ENCODE results near the gene BOC. TPM values are rescaled to one million over a fixed set of nuclear protein-coding genes. Genes with fewer than 3 reads are reported as not detected.

BOC gene
- total and polyA plus RNA-seq, 10 of the 15 experiments (the other 5 are each of a cell fraction or from before 2014, with no cell fraction given): 0.18 TPM; not detected in 9

- in situ Hi-C loops (cut with MboI) (no loop called here), intact Hi-C loops (cut with micrococcal nuclease; ENCODE audit: unreplicated experiment) (no loop called here)
- ChIA-PET SMC1A (ENCODE audit: uncharacterized antibody, unreplicated experiment) (no interaction called here), CTCF (no interaction called here), RAD21 (ENCODE audit: unreplicated experiment) (no interaction called here), POLR2A (no interaction called here)
- no peaks in the 10 kb centered on the region for H3K4me1 ChIP-seq (ENCODE audit: control insufficient read depth, insufficient read depth, low read length)
- no peak overlapping the region for H2AFZ ChIP-seq (ENCODE audit: control insufficient read depth, low read depth, low read length)
- no TSS peak for BruUV-seq (replicated peaks)
- DNase-seq (ENCODE audit: low read depth, low spot score) (no peak), ATAC-seq (no peak), FAIRE-seq (no peak)
- no peaks in the 10 kb centered on the region for H3K79me2 ChIP-seq (ENCODE audit: control insufficient read depth, insufficient read depth, low read length)
- H3K27me3 ChIP-seq (replicated peaks in 1 of 2; ENCODE audit: control insufficient read depth in 2 of 2, insufficient read depth in 2 of 2, low read length in 1 of 2): peaks cover 12 to 26% of the 10 kb centered on the region in 2 experiments
- no peak overlapping the region for H3K9ac ChIP-seq (ENCODE audit: control insufficient read depth, insufficient read depth, low read length)
- H3K36me3 ChIP-seq (ENCODE audit: control insufficient read depth in 2 of 2, insufficient read depth in 2 of 2, low read length in 1 of 2): no peaks in the 10 kb centered on the region
- H3K27ac ChIP-seq (ENCODE audit: control insufficient read depth, insufficient read depth): no peak overlapping the region
- TF ChIP-seq SP1 (IDR thresholded peaks at IDR 0.05; ENCODE audit: low read depth, low read length): no peak
- no peak for TF ChIP-seq CEBPZ (IDR thresholded peaks at IDR 0.05; ENCODE audit: low read depth, low read length)
- TF ChIP-seq SUZ12 (IDR thresholded peaks at IDR 0.05; ENCODE audit: unreplicated experiment): peak; percentile 64
- no peak for TF ChIP-seq USF2 (IDR thresholded peaks at IDR 0.05; ENCODE audit: borderline replicate concordance, low read depth, low read length)
- TF ChIP-seq PRDM15 (CRISPR knock-in tag; IDR thresholded peaks at IDR 0.05): no peak
- TF ChIP-seq EZH2 (IDR thresholded peaks at IDR 0.05; ENCODE audit: borderline replicate concordance, control insufficient read depth, low read depth, low read length): 0 out of 2 replicates have a peak, but pooled peaks have one; percentile 45
- TF ChIP-seq E2F8 (IDR thresholded peaks at IDR 0.05; ENCODE audit: low read depth, partially characterized antibody): no peak
- no peaks in the 10 kb centered on the region for H4K20me1 ChIP-seq (ENCODE audit: control insufficient read depth, insufficient read depth)
- WGBS (ENCODE audit: insufficient coverage, insufficient replicate concordance, low lambda C conversion rate, missing lambda C conversion rate): 4% methylated on average over 53 of the region's 62 CpGs
- no peaks in the 10 kb centered on the region for H3K9me3 ChIP-seq (replicated peaks; ENCODE audit: control insufficient read depth, insufficient read depth, low read length)
- peak overlapping the region; percentile 77 for H3K4me2 ChIP-seq (ENCODE audit: control insufficient read depth, insufficient read depth)
- H3K4me3 ChIP-seq: no peak overlapping the region; the same call in 1 of the 2 replicates
Measured at GRCh38 chr3:113212150-113212843, 940 bp downstream of the BOC start.

Data from GM12878 (cell line).